ENCODE data around the gene SATB1.

- no peak for TF ChIP-seq POLR2A (IDR thresholded peaks at IDR 0.05; ENCODE audit: borderline replicate concordance, extremely low read depth, insufficient read depth, insufficient read length)
- TF ChIP-seq CTCF (IDR thresholded peaks at IDR 0.05 in 2 of 3, conservative IDR thresholded peaks at IDR 0.05 in 1 of 3; ENCODE audit: borderline replicate concordance in 1 of 3, insufficient read depth in 1 of 3, low read depth in 2 of 3, low read length in 2 of 3) = no peak
- no peak for TF ChIP-seq EZH2phosphoT487 (IDR thresholded peaks at IDR 0.05; ENCODE audit: borderline replicate concordance)
- TF ChIP-seq, protein P1, sequence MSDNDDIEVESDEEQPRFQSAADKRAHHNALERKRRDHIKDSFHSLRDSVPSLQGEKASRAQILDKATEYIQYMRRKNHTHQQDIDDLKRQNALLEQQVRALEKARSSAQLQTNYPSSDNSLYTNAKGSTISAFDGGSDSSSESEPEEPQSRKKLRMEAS (IDR thresholded peaks at IDR 0.05) = no peak
- no peak for TF ChIP-seq EZH2 (IDR thresholded peaks at IDR 0.05)
- no peak for TF ChIP-seq FOSL1 (IDR thresholded peaks at IDR 0.05; ENCODE audit: low read depth)
These were observed 1.6 kb upstream of the SATB1 start for GRCh38 chr3:18426597-18427193.
